ENCODE results near the gene SCART1.

Gene SCART1

GRCh38 chr10:133456041-133456951 lies 2.6 kb downstream of the SCART1 start:
- Histone ChIP-seq H3K27ac (ENCODE audit: low read depth, low read length) (no peak overlapping the region), H3K18ac (ENCODE audit: low read length) (no peak overlapping the region), H2BK5ac (ENCODE audit: low read length) (no peak overlapping the region), H3K4me1 (ENCODE audit: control insufficient read depth, low read depth, low read length) (no peaks in the 10 kb centered on the region), H3K4ac (ENCODE audit: low read depth, low read length) (no peak overlapping the region), H2AK5ac (ENCODE audit: low read length) (no peak overlapping the region), H4K5ac (ENCODE audit: low read length) (no peak overlapping the region), H2BK120ac (ENCODE audit: low read depth, low read length) (no peak overlapping the region), H3K79me1 (ENCODE audit: low read length) (no peaks in the 10 kb centered on the region), H3K4me3 (ENCODE audit: low read length) (no peak overlapping the region), H2BK15ac (replicated peaks; ENCODE audit: low read depth) (no peak overlapping the region), H3K4me2 (ENCODE audit: low read length) (no peak overlapping the region), H3K23ac (ENCODE audit: low read length) (no peak overlapping the region), H3K27me3 (ENCODE audit: insufficient read depth, low read length, poor library complexity) (no peaks in the 10 kb centered on the region), H3K9ac (ENCODE audit: low read length) (no peak overlapping the region), H3K79me2 (ENCODE audit: control insufficient read depth, insufficient read depth, low read length) (no peaks in the 10 kb centered on the region), H4K8ac (ENCODE audit: low read depth, low read length) (no peak overlapping the region), H3K56ac (ENCODE audit: low read length) (no peak overlapping the region), H3K36me3 (ENCODE audit: control insufficient read depth, insufficient read depth, low read length) (no peaks in the 10 kb centered on the region)
- no peak for DNase-seq
- WGBS (ENCODE audit: extremely low coverage, insufficient coverage, low lambda C conversion rate): no CpG with 5 or more reads among the region's 46 CpGs

GRCh38 chr10:133457100-133457841 lies 3.5 kb downstream of the SCART1 start:
- no peak overlapping the region for H3K4me3 ChIP-seq (ENCODE audit: low read length)
- no CpG with 5 or more reads among the region's 34 CpGs for WGBS (ENCODE audit: extremely low coverage, insufficient coverage, low lambda C conversion rate)

GRCh38 chr10:133458021-133458709 lies 4.4 kb downstream of the SCART1 start:
- no CpG with 5 or more reads among the region's 40 CpGs for WGBS (ENCODE audit: extremely low coverage, insufficient coverage, low lambda C conversion rate)
- no peak overlapping the region for H3K27ac ChIP-seq (ENCODE audit: low read depth, low read length)
- DNase-seq: no peak

More at GRCh38 chr10:133457100-133457841, 3.5 kb downstream of the SCART1 start:
- no peak overlapping the region for H2BK5ac ChIP-seq (ENCODE audit: low read length)
- H3K56ac ChIP-seq (ENCODE audit: low read length): no peak overlapping the region
- no peak overlapping the region for H2BK120ac ChIP-seq (ENCODE audit: low read depth, low read length)
- H2BK15ac ChIP-seq (replicated peaks; ENCODE audit: low read depth): no peak overlapping the region
- H3K18ac ChIP-seq (ENCODE audit: low read length): no peak overlapping the region
- no peak for DNase-seq
- no peak overlapping the region for H3K4me2 ChIP-seq (ENCODE audit: low read length)
- H3K27ac ChIP-seq (ENCODE audit: low read depth, low read length): no peak overlapping the region
- no peak overlapping the region for H3K9ac ChIP-seq (ENCODE audit: low read length)
- no peaks in the 10 kb centered on the region for H3K79me2 ChIP-seq (ENCODE audit: control insufficient read depth, insufficient read depth, low read length)
- no peaks in the 10 kb centered on the region for H3K36me3 ChIP-seq (ENCODE audit: control insufficient read depth, insufficient read depth, low read length)
- H3K23ac ChIP-seq (ENCODE audit: low read length): no peak overlapping the region
- no peaks in the 10 kb centered on the region for H3K79me1 ChIP-seq (ENCODE audit: low read length)
- H4K5ac ChIP-seq (ENCODE audit: low read length): no peak overlapping the region
- no peak overlapping the region for H3K4ac ChIP-seq (ENCODE audit: low read depth, low read length)
- no peak overlapping the region for H4K8ac ChIP-seq (ENCODE audit: low read depth, low read length)
- H3K27me3 ChIP-seq (ENCODE audit: insufficient read depth, low read length, poor library complexity): no peaks in the 10 kb centered on the region
- H2AK5ac ChIP-seq (ENCODE audit: low read length): no peak overlapping the region
- H3K4me1 ChIP-seq (ENCODE audit: control insufficient read depth, low read depth, low read length): no peaks in the 10 kb centered on the region

DNA sequence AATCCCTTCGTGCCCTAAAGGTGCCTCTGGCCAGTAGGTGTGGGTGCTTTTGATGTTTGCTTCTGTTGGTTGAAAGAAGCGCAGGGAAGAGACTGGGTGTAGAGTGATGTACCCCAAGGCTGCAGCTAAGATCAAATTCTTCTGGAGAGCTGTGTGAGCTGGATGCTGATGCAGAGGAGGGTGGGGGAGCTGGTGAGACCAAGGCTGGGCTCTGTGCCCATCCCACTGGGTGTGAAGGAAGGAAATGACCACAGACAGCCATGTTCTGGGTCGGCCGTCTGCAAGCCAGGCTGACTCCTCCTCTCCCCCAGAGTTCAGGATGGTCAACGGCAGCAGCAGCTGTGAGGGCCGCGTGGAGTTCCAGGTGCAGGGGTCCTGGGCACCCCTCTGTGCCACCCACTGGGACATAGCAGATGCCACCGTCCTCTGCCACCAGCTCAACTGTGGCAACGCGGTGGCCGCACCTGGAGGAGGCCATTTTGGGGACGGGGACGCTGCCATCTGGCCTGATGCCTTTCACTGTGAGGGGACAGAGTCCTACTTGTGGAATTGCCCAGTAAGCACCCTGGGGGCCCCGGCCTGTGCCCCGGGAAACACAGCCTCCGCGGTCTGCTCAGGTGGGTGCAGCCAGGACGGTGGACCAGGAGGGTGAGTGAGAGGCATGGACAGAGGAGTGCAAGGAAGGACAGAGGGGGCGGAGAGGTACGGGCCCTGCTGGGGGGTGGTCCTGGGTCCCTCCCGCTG lies 5.1 kb downstream of the SCART1 start:
- Histone ChIP-seq H2BK120ac (ENCODE audit: low read depth, low read length) (no peak overlapping the region), H3K18ac (ENCODE audit: low read length) (no peak overlapping the region), H3K4ac (ENCODE audit: low read depth, low read length) (no peak overlapping the region), H2BK15ac (replicated peaks; ENCODE audit: low read depth) (no peak overlapping the region), H3K56ac (ENCODE audit: low read length) (no peak overlapping the region), H4K5ac (ENCODE audit: low read length) (no peak overlapping the region), H2BK5ac (ENCODE audit: low read length) (no peak overlapping the region), H3K4me1 (ENCODE audit: control insufficient read depth, low read depth, low read length) (no peaks in the 10 kb centered on the region), H3K27ac (ENCODE audit: low read depth, low read length) (no peak overlapping the region), H2AK5ac (ENCODE audit: low read length) (no peak overlapping the region), H3K9ac (ENCODE audit: low read length) (no peak overlapping the region), H3K4me3 (ENCODE audit: low read length) (no peak overlapping the region), H3K4me2 (ENCODE audit: low read length) (no peak overlapping the region), H3K79me1 (ENCODE audit: low read length) (no peaks in the 10 kb centered on the region), H3K36me3 (ENCODE audit: control insufficient read depth, insufficient read depth, low read length) (no peaks in the 10 kb centered on the region), H3K23ac (ENCODE audit: low read length) (no peak overlapping the region), H4K8ac (ENCODE audit: low read depth, low read length) (no peak overlapping the region), H3K27me3 (ENCODE audit: insufficient read depth, low read length, poor library complexity) (no peaks in the 10 kb centered on the region), H3K79me2 (ENCODE audit: control insufficient read depth, insufficient read depth, low read length) (no peaks in the 10 kb centered on the region)
- WGBS (ENCODE audit: extremely low coverage, insufficient coverage, low lambda C conversion rate): no CpG with 5 or more reads among the region's 21 CpGs
- DNase-seq: no peak

More at GRCh38 chr10:133458021-133458709, 4.4 kb downstream of the SCART1 start:
- H3K4me2 ChIP-seq (ENCODE audit: low read length): no peak overlapping the region
- no peak overlapping the region for H2BK5ac ChIP-seq (ENCODE audit: low read length)
- no peak overlapping the region for H3K56ac ChIP-seq (ENCODE audit: low read length)
- no peak overlapping the region for H3K4ac ChIP-seq (ENCODE audit: low read depth, low read length)
- H3K79me2 ChIP-seq (ENCODE audit: control insufficient read depth, insufficient read depth, low read length): no peaks in the 10 kb centered on the region
- H2BK120ac ChIP-seq (ENCODE audit: low read depth, low read length): no peak overlapping the region
- no peaks in the 10 kb centered on the region for H3K36me3 ChIP-seq (ENCODE audit: control insufficient read depth, insufficient read depth, low read length)
- no peaks in the 10 kb centered on the region for H3K79me1 ChIP-seq (ENCODE audit: low read length)
- no peak overlapping the region for H3K4me3 ChIP-seq (ENCODE audit: low read length)
- no peak overlapping the region for H4K5ac ChIP-seq (ENCODE audit: low read length)
- H3K4me1 ChIP-seq (ENCODE audit: control insufficient read depth, low read depth, low read length): no peaks in the 10 kb centered on the region
- no peak overlapping the region for H3K9ac ChIP-seq (ENCODE audit: low read length)
- H4K8ac ChIP-seq (ENCODE audit: low read depth, low read length): no peak overlapping the region
- no peaks in the 10 kb centered on the region for H3K27me3 ChIP-seq (ENCODE audit: insufficient read depth, low read length, poor library complexity)
- H2AK5ac ChIP-seq (ENCODE audit: low read length): no peak overlapping the region
- H2BK15ac ChIP-seq (replicated peaks; ENCODE audit: low read depth): no peak overlapping the region
- no peak overlapping the region for H3K18ac ChIP-seq (ENCODE audit: low read length)
- H3K23ac ChIP-seq (ENCODE audit: low read length): no peak overlapping the region

- Histone ChIP-seq H3K4ac (ENCODE audit: low read depth, low read length) (no peak overlapping the region), H4K8ac (ENCODE audit: low read depth, low read length) (no peak overlapping the region), H3K18ac (ENCODE audit: low read length) (no peak overlapping the region), H2BK5ac (ENCODE audit: low read length) (no peak overlapping the region), H3K27me3 (ENCODE audit: insufficient read depth, low read length, poor library complexity) (no peaks in the 10 kb centered on the region), H3K56ac (ENCODE audit: low read length) (no peak overlapping the region), H3K4me2 (ENCODE audit: low read length) (no peak overlapping the region), H3K4me1 (ENCODE audit: control insufficient read depth, low read depth, low read length) (no peaks in the 10 kb centered on the region), H3K79me1 (ENCODE audit: low read length) (no peaks in the 10 kb centered on the region), H3K23ac (ENCODE audit: low read length) (no peak overlapping the region), H3K79me2 (ENCODE audit: control insufficient read depth, insufficient read depth, low read length) (no peaks in the 10 kb centered on the region), H4K5ac (ENCODE audit: low read length) (no peak overlapping the region), H3K36me3 (ENCODE audit: control insufficient read depth, insufficient read depth, low read length) (no peaks in the 10 kb centered on the region), H2AK5ac (ENCODE audit: low read length) (no peak overlapping the region), H2BK120ac (ENCODE audit: low read depth, low read length) (no peak overlapping the region), H3K9ac (ENCODE audit: low read length) (no peak overlapping the region), H2BK15ac (replicated peaks; ENCODE audit: low read depth) (no peak overlapping the region), H3K27ac (ENCODE audit: low read depth, low read length) (no peak overlapping the region), H3K4me3 (ENCODE audit: low read length) (no peak overlapping the region)
- DNase-seq: no peak
- whole genome bisulfite sequencing (ENCODE audit: extremely low coverage, insufficient coverage, low lambda C conversion rate): no CpG with 5 or more reads among the region's 81 CpGs
Observed at GRCh38 chr10:133459454-133460207, 5.9 kb downstream of the SCART1 start.

All from mesendoderm (in vitro differentiated cells).